ENCODE measurements around the gene RASSF7.
"Not testable (repeated sequence)": the region's sequence is repeated elsewhere in the genome, so short reads cannot be mapped to it uniquely, and the experiment has no call there.

Gene RASSF7

GRCh38 chr11:567629-568292 lies 7.0 kb downstream of the RASSF7 start:
- H3K27ac ChIP-seq (ENCODE audit: insufficient read depth, low read depth, low read length, poor library complexity, severe bottlenecking): no peak overlapping the region
- no peaks in the 10 kb centered on the region for H3K9me3 ChIP-seq (ENCODE audit: control insufficient read depth, low read length)
- 19 to 21% methylated on average over 41 of the region's 41 CpGs for WGBS, 2 experiments
- no peaks in the 10 kb centered on the region for H3K36me3 ChIP-seq (ENCODE audit: control insufficient read depth, insufficient read depth, low read length)
- peaks cover 31% of the 10 kb centered on the region for H3K4me1 ChIP-seq (ENCODE audit: control insufficient read depth, insufficient read depth, low read length)
- H3K27me3 ChIP-seq (ENCODE audit: control insufficient read depth, insufficient read depth, low read length, poor library complexity, severe bottlenecking): peaks cover 11% of the 10 kb centered on the region
- peak overlapping the region; percentile 50 for H3K4me3 ChIP-seq (ENCODE audit: insufficient read depth, low read depth, low read length)

DNA sequence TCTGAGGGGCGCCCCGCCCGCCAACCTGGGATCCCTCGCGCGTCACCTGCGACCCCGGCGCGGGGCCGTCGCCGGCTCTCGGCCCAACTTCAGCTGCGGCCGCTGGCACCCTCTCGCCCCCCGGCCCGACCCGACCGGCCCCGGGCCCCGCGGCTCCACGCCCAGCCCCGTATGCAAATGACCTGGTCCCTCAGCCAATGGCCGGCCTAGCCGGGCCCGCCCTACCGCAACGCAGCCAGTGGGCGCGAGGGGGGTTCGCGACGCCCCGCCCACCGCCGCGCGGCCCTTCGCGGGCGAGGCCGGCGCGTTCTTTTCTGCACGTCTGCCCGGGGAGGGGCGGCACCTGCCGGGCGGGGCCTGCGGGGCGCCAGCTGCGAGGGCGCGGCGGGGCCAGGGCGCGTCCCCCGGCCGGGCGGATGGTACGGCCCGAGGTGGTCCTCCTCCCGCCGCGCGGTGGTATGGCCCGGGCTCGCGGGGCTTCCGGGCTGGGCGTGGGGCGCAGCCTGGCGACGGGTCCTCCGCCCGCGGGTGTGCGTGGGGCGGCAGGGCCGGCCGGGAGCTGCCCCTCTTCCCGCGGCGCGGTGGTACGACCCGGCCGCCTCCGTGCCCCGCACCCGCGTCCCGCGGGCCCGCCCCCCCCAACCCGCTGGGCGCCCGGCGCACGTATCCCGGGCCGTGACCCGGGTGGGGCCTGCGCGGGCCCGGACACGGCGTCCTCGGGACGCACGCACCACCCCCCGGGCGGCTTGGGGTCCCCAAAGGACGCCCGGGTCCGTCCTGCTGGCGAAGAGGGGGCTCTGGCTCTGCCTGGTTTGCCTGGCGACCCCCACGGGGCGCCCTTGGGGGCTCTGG lies 7.8 kb downstream of the RASSF7 start:
- WGBS, 2 experiments: 2% methylated on average over 123 of the region's 123 CpGs
- Histone ChIP-seq H3K27ac (ENCODE audit: insufficient read depth, low read depth, low read length, poor library complexity, severe bottlenecking) (no peak overlapping the region), H3K4me1 (ENCODE audit: control insufficient read depth, insufficient read depth, low read length) (peaks cover 31% of the 10 kb centered on the region)

DNA sequence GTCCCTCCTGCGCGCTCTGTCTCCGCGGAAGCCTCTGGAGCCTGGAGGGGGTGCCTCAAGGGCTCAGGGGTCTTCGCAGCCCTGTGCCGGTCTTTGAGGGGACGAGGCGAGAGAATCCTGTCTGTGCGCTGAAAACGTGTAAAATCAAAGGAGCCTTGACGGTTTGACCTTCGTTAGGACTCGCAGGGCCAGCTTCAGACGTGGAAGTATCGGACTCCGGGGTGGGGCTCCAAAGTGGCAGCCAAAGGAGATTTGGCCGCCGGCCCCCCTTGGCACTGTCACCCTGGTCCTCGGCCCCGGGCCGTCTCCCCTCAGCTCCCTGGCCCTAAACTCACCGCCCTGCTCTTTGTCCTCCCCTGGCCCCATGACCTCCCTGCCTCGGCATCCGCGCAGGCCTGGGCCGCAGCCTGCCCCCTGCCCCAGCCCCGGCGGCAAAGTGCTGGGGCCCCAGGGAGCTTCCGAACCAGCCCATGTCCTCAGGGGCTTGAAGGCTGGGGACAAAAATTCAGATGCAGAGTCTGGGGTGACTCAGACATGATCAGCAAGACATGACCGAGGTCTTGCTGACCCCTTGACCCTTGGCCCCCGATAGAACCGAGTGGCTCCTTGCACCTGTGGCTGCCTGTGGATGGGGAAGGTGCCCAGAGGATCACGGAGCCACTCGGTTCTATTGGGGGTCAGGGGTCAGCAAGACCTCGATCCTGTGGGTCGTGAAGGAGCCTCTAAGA lies 8.6 kb downstream of the RASSF7 start:
- H3K4me3 ChIP-seq (ENCODE audit: insufficient read depth, low read depth, low read length): peak overlapping the region; percentile 50
- no peaks in the 10 kb centered on the region for H3K9me3 ChIP-seq (ENCODE audit: control insufficient read depth, low read length)
- peaks cover 15% of the 10 kb centered on the region for H3K27me3 ChIP-seq (ENCODE audit: control insufficient read depth, insufficient read depth, low read length, poor library complexity, severe bottlenecking)
- H3K27ac ChIP-seq (ENCODE audit: insufficient read depth, low read depth, low read length, poor library complexity, severe bottlenecking): no peak overlapping the region
- peaks cover 33% of the 10 kb centered on the region for H3K4me1 ChIP-seq (ENCODE audit: control insufficient read depth, insufficient read depth, low read length)
- H3K36me3 ChIP-seq (ENCODE audit: control insufficient read depth, insufficient read depth, low read length): no peaks in the 10 kb centered on the region
- 61 to 64% methylated on average over 36 of the region's 36 CpGs for WGBS, 2 experiments

More for the DNA sequence above, 7.8 kb downstream of the RASSF7 start:
- no peaks in the 10 kb centered on the region for H3K36me3 ChIP-seq (ENCODE audit: control insufficient read depth, insufficient read depth, low read length)
- H3K9me3 ChIP-seq (ENCODE audit: control insufficient read depth, low read length): no peaks in the 10 kb centered on the region
- peak overlapping the region; percentile 50 for H3K4me3 ChIP-seq (ENCODE audit: insufficient read depth, low read depth, low read length)
- H3K27me3 ChIP-seq (ENCODE audit: control insufficient read depth, insufficient read depth, low read length, poor library complexity, severe bottlenecking): peaks cover 11% of the 10 kb centered on the region

GRCh38 chr11:571802-572185 lies 11.0 kb downstream of the RASSF7 start:
- Histone ChIP-seq H3K27me3 (ENCODE audit: control insufficient read depth, insufficient read depth, low read length, poor library complexity, severe bottlenecking) (peaks cover 28% of the 10 kb centered on the region), H3K27ac (ENCODE audit: insufficient read depth, low read depth, low read length, poor library complexity, severe bottlenecking) (no peak overlapping the region), H3K36me3 (ENCODE audit: control insufficient read depth, insufficient read depth, low read length) (no peaks in the 10 kb centered on the region), H3K4me3 (ENCODE audit: insufficient read depth, low read depth, low read length) (no peak overlapping the region), H3K9me3 (ENCODE audit: control insufficient read depth, low read length) (no peaks in the 10 kb centered on the region), H3K4me1 (ENCODE audit: control insufficient read depth, insufficient read depth, low read length) (peaks cover 29% of the 10 kb centered on the region)
- 72 to 78% methylated on average over 8 of the region's 8 CpGs for WGBS, 2 experiments

- Histone ChIP-seq H3K27ac (ENCODE audit: insufficient read depth, low read depth, low read length, poor library complexity, severe bottlenecking) (no peak overlapping the region), H3K9me3 (ENCODE audit: control insufficient read depth, low read length) (no peaks in the 10 kb centered on the region), H3K4me3 (ENCODE audit: insufficient read depth, low read depth, low read length) (no peak overlapping the region), H3K36me3 (ENCODE audit: control insufficient read depth, insufficient read depth, low read length) (no peaks in the 10 kb centered on the region), H3K27me3 (ENCODE audit: control insufficient read depth, insufficient read depth, low read length, poor library complexity, severe bottlenecking) (peaks cover 24% of the 10 kb centered on the region), H3K4me1 (ENCODE audit: control insufficient read depth, insufficient read depth, low read length) (peaks cover 30% of the 10 kb centered on the region)
- 94 to 95% methylated on average over 15 to 16 of the region's 16 CpGs for WGBS, 2 experiments
Observed at GRCh38 chr11:573146-573759, 12.5 kb downstream of the RASSF7 start.

DNA sequence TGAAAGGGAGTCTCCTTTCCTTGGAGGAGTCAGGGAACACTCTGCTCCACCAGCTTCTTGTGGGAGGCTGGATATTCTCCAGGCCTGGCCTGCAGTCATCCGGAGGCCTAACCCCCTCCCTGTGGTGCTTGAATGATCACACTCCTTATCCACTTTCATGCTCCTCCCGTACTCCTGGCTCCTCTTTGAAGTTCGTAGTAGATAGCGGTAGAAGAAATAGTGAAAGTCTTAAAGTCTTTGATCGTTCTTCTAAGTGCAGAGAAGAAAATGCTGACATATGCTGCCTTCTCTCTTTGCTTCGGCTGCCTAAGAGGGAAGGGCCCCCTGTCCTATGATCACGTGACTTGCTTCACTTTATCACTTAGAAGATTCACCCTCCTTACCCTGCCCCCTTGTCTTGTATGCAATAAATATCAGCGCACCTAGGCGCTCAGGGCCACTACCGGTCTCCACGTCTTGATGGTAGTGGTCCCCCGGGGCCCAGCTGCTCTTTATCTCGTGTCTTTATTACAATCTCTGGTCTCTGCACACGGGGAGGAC lies 13.3 kb downstream of the RASSF7 start:
- Histone ChIP-seq H3K4me1 (ENCODE audit: control insufficient read depth, insufficient read depth, low read length) (peaks cover 28% of the 10 kb centered on the region), H3K27me3 (ENCODE audit: control insufficient read depth, insufficient read depth, low read length, poor library complexity, severe bottlenecking) (peaks cover 21% of the 10 kb centered on the region), H3K4me3 (ENCODE audit: insufficient read depth, low read depth, low read length) (peak overlapping the region; percentile 52)
- not testable (repeated sequence) for H3K27ac ChIP-seq (ENCODE audit: insufficient read depth, low read depth, low read length, poor library complexity, severe bottlenecking); H3K36me3 ChIP-seq (ENCODE audit: control insufficient read depth, insufficient read depth, low read length); H3K9me3 ChIP-seq (ENCODE audit: control insufficient read depth, low read length)
- 67 to 71% methylated on average over 13 of the region's 14 CpGs for WGBS, 2 experiments

GRCh38 chr11:574632-575312 lies 14.0 kb downstream of the RASSF7 start:
- Histone ChIP-seq H3K27me3 (ENCODE audit: control insufficient read depth, insufficient read depth, low read length, poor library complexity, severe bottlenecking) (peaks cover 16% of the 10 kb centered on the region), H3K4me3 (ENCODE audit: insufficient read depth, low read depth, low read length) (peak overlapping the region; percentile 52), H3K9me3 (ENCODE audit: control insufficient read depth, low read length) (no peaks in the 10 kb centered on the region), H3K27ac (ENCODE audit: insufficient read depth, low read depth, low read length, poor library complexity, severe bottlenecking) (no peak overlapping the region), H3K4me1 (ENCODE audit: control insufficient read depth, insufficient read depth, low read length) (peaks cover 21% of the 10 kb centered on the region), H3K36me3 (ENCODE audit: control insufficient read depth, insufficient read depth, low read length) (no peaks in the 10 kb centered on the region)
- 24 to 27% methylated on average over 25 of the region's 25 CpGs for WGBS, 2 experiments

DNA sequence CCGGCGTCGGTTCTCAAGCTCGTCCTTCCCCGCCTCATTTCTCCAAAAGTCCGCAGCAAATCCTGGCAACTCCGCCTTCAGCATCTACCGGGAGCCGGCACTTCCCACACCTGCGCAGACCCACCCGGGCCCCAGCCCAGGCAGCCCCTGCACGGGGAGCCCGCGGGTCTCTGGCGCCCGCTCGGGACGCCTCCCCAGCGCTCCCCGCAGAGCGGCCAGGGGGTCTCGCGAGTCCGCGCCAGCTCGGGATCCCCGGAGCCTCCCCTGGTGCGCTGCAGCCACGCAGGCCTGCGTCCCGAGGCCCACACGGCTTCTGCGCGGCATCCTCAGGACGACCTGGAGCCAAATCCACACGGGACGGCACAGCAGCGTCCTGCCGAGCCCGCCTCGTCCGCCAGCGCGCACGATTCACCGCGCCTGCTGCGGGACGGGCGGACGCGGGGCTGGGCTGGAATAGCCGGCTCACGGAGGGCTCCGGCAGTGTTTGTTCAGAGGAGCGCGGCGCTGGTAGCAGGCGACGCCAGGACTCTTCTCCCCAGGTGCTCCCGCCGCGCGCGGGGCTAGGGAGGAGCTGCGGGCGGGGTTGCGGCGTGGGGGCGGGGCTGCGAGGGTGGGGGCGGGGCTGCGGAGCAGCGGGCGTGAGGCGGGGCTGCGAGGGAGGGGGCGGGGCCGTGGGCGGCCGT lies 14.7 kb downstream of the RASSF7 start:
- H3K4me3 ChIP-seq (ENCODE audit: insufficient read depth, low read depth, low read length): peak overlapping the region; percentile 52
- peaks cover 20% of the 10 kb centered on the region for H3K4me1 ChIP-seq (ENCODE audit: control insufficient read depth, insufficient read depth, low read length)
- H3K9me3 ChIP-seq (ENCODE audit: control insufficient read depth, low read length): no peaks in the 10 kb centered on the region
- no peaks in the 10 kb centered on the region for H3K36me3 ChIP-seq (ENCODE audit: control insufficient read depth, insufficient read depth, low read length)
- peaks cover 16% of the 10 kb centered on the region for H3K27me3 ChIP-seq (ENCODE audit: control insufficient read depth, insufficient read depth, low read length, poor library complexity, severe bottlenecking)
- 1% methylated on average over 66 to 81 of the region's 81 CpGs for WGBS, 2 experiments
- H3K27ac ChIP-seq (ENCODE audit: insufficient read depth, low read depth, low read length, poor library complexity, severe bottlenecking): no peak overlapping the region

Measured in ectodermal cell (in vitro differentiated cells).